IMR-90 (cell line): ENCODE data around the gene FBXW4. TPM values are rescaled to one million over a fixed set of nuclear protein-coding genes. Genes with fewer than 3 reads are reported as not detected.

Experiments
- ATAC-seq: fragments of 200-7000 bp; cut with Tn5 transposase; 2 replicates; pipeline ENCODE4 v1.9.1; 2020; ENCODE audit warnings: low read depth, mild to moderate bottlenecking, moderate library complexity
- BruUV-seq: library from RNA; stranded (reverse); fragments of 400-500 nt; replicated peaks from 2 replicates; lab custom pipeline; 2021; lab: Mats Ljungman, UMichigan
- CTCF ChIA-PET: fragments of 300-600 bp; formaldehyde crosslinking; extraction: SDS; loops from one replicate; lab custom pipeline; 2021; ENCODE audit warnings: antibody characterized with exemption; lab: Yijun Ruan, JAX
- POLR2A ChIA-PET: fragments of 300-600 bp; sonication (Branson Sonifier 250); formaldehyde crosslinking; loops from one replicate; lab custom pipeline; 2022; ENCODE audit warnings: antibody characterized with exemption; ENCODE audit not compliant: unreplicated experiment; lab: Charles Lee
- DNase-seq: peaks from one replicate; pipeline ENCODE4 v3.0.0; 2013
- H2AFZ ChIP-seq: replicated peaks from 2 replicates; pipeline ENCODE3; 2013; ENCODE audit warnings: low read length, mild to moderate bottlenecking; ENCODE audit not compliant: poor library complexity
- H2AK5ac ChIP-seq: 2 replicates; pipeline ENCODE4 v1.6.1; 2013; ENCODE audit warnings: low read depth, low read length, inconsistent platforms
- H2AK9ac ChIP-seq: replicated peaks from 2 replicates; pipeline ENCODE3; 2013; ENCODE audit warnings: mild to moderate bottlenecking, low read depth, low read length, moderate library complexity; ENCODE audit not compliant: poor library complexity
- H2BK120ac ChIP-seq: 2 replicates; pipeline ENCODE4 v1.6.1; 2013; ENCODE audit warnings: low read depth, low read length, inconsistent platforms
- H2BK15ac ChIP-seq: 3 replicates; pipeline ENCODE4 v1.6.1; 2013; ENCODE audit warnings: low read depth, low read length, inconsistent platforms
- H2BK20ac ChIP-seq: 2 replicates; pipeline ENCODE4 v1.6.1; 2013; ENCODE audit warnings: low read depth, mild to moderate bottlenecking, inconsistent platforms, low read length, moderate library complexity
- H2BK5ac ChIP-seq: 2 replicates; pipeline ENCODE4 v1.6.1; 2013; ENCODE audit warnings: mild to moderate bottlenecking, low read depth, low read length, inconsistent platforms; ENCODE audit not compliant: poor library complexity, severe bottlenecking
- H3K14ac ChIP-seq: replicated peaks from 2 replicates; pipeline ENCODE4 v1.6.1; 2013; ENCODE audit warnings: low read depth, low read length, inconsistent platforms
- H3K18ac ChIP-seq: 2 replicates; pipeline ENCODE4 v1.6.1; 2013; ENCODE audit warnings: low read depth, low read length, control low read depth
- H3K23ac ChIP-seq: 2 replicates; pipeline ENCODE4 v1.6.1; 2013; ENCODE audit warnings: low read depth, low read length, inconsistent platforms
- H3K27ac ChIP-seq: 2 replicates; pipeline ENCODE4 v1.5.1; 2013; ENCODE audit warnings: mild to moderate bottlenecking, control low read depth, low read length; ENCODE audit not compliant: insufficient read depth
- H3K27me3 ChIP-seq: 2 replicates; pipeline ENCODE4 v1.6.1; 2013; ENCODE audit warnings: low read length; ENCODE audit not compliant: control insufficient read depth, insufficient read depth
- H3K36me3 ChIP-seq: 2 replicates; pipeline ENCODE4 v1.6.1; 2013; ENCODE audit warnings: low read length, mixed read lengths; ENCODE audit not compliant: control insufficient read depth, insufficient read depth
- H3K4ac ChIP-seq: 2 replicates; pipeline ENCODE4 v1.6.1; 2013; ENCODE audit warnings: low read depth, low read length, inconsistent platforms
- H3K4me1 ChIP-seq: 2 replicates; pipeline ENCODE4 v1.6.1; 2013; ENCODE audit warnings: low read length, mixed read lengths; ENCODE audit not compliant: control insufficient read depth, insufficient read depth
- H3K4me2 ChIP-seq: 2 replicates; pipeline ENCODE4 v1.6.1; 2013; ENCODE audit warnings: low read depth, mild to moderate bottlenecking, control low read depth, low read length, moderate library complexity
- H3K4me3 ChIP-seq: 2 replicates; pipeline ENCODE4 v1.5.1; 2013; ENCODE audit warnings: low read depth, mild to moderate bottlenecking, control low read depth, low read length, moderate library complexity; ENCODE audit not compliant: insufficient read depth
- H3K56ac ChIP-seq: 2 replicates; pipeline ENCODE4 v1.6.1; 2013; ENCODE audit warnings: low read length, inconsistent platforms; ENCODE audit not compliant: insufficient read depth; ENCODE audit errors: extremely low read depth
- H3K79me1 ChIP-seq, 2 experiments: 2 replicates each; pipeline ENCODE4 v1.6.1; 2013; ENCODE audit warnings: low read length in 2 of 2, inconsistent platforms in 1 of 2, low read depth in 1 of 2
- H3K9ac ChIP-seq: 2 replicates; pipeline ENCODE4 v1.6.1; 2013; ENCODE audit warnings: low read depth, low read length, control low read depth
- H3K9me1 ChIP-seq: 2 replicates; pipeline ENCODE4 v1.6.1; 2013; ENCODE audit warnings: low read length, inconsistent platforms; ENCODE audit not compliant: insufficient read depth
- H3K9me3 ChIP-seq: 2 replicates; pipeline ENCODE4 v1.6.1; 2013; ENCODE audit warnings: low read length; ENCODE audit not compliant: control insufficient read depth, insufficient read depth
- H4K20me1 ChIP-seq: 2 replicates; pipeline ENCODE4 v1.6.1; 2013; ENCODE audit warnings: low read length, inconsistent platforms; ENCODE audit not compliant: insufficient read depth
- H4K5ac ChIP-seq: 2 replicates; pipeline ENCODE4 v1.6.1; 2013; ENCODE audit warnings: mild to moderate bottlenecking, low read depth, low read length, control low read depth
- H4K8ac ChIP-seq, 2 experiments: 2 replicates each; pipeline ENCODE4 v1.6.1; 2013; ENCODE audit warnings: low read depth in 2 of 2, low read length in 2 of 2, control low read depth in 1 of 2, inconsistent platforms in 1 of 2
- H4K91ac ChIP-seq: 2 replicates; pipeline ENCODE4 v1.6.1; 2013; ENCODE audit warnings: low read depth, low read length, inconsistent platforms; ENCODE audit not compliant: insufficient read depth
- MAFK ChIP-seq: IDR thresholded peaks from 2 replicates; pipeline ENCODE4 v1.6.1; 2012; ENCODE audit warnings: low read depth, low read length, improper control_type of control experiment
- MXI1 ChIP-seq: IDR thresholded peaks from 2 replicates; pipeline ENCODE4 v1.6.1; 2012; ENCODE audit warnings: low read depth, mild to moderate bottlenecking, low read length, moderate library complexity, borderline replicate concordance
- POLR2A ChIP-seq: IDR thresholded peaks from 2 replicates; pipeline ENCODE4 v1.6.1; 2012; ENCODE audit warnings: mild to moderate bottlenecking, low read depth, low read length
- WGBS, 2 experiments: methylation state at CpG; one replicate each; pipeline versions ENCODE4 v1.1.5 to v1.1.7; 2013; ENCODE audit warnings: missing lambda C conversion rate in 2 of 2; ENCODE audit not compliant: insufficient read length in 1 of 2; ENCODE audit errors: extremely low coverage in 2 of 2; 5-methylcytosine and 5-hydroxymethylcytosine counted together
- dilution Hi-C: fragments of 300-500 bp; cut with HindIII; formaldehyde crosslinking; loops from one replicate; pipeline ENCODE4 v1.14.3; 2018; ENCODE audit warnings: low sequenced_read_pairs; ENCODE audit not compliant: unreplicated experiment
- in situ Hi-C: fragments of 300-500 bp; cut with MboI; formaldehyde crosslinking; loops from 3 replicates; pipeline ENCODE4 v1.14.3; 2019; ENCODE audit warnings: low sequenced_read_pairs, inconsistent platforms, mixed read lengths
- intact Hi-C: fragments of 100-400 bp; cut with micrococcal nuclease; formaldehyde crosslinking; loops from 2 replicates; pipeline ENCODE4 v1.10.0; 2022
- polyA plus RNA-seq, 3 experiments: library from polyadenylated mRNA; depleted of rRNA; stranded (reverse); fragments of >200 nt; gene quantifications; 2 replicates each; pipeline ENCODE4 v1.2.3, GENCODE V29; 2012; ENCODE audit warnings: low replicate concordance in 1 of 3
- total RNA-seq: library from RNA; depleted of rRNA; stranded (reverse); fragments of >200 nt; gene quantifications from 2 replicates; pipeline ENCODE4 v1.2.3, GENCODE V29; 2012
- TF ChIP-seq, protein P1 (sequence below): fragments of 150-350 bp; IDR thresholded peaks from 2 replicates; pipeline ENCODE4 v1.6.1; 2017; ENCODE audit warnings: mild to moderate bottlenecking, antibody characterized with exemption, low read length, low read depth

FBXW4 gene
- total and polyA plus RNA-seq, 2 of the 4 experiments (the other 2 are of a cell fraction): 19.3 to 26.7 TPM

DNA sequence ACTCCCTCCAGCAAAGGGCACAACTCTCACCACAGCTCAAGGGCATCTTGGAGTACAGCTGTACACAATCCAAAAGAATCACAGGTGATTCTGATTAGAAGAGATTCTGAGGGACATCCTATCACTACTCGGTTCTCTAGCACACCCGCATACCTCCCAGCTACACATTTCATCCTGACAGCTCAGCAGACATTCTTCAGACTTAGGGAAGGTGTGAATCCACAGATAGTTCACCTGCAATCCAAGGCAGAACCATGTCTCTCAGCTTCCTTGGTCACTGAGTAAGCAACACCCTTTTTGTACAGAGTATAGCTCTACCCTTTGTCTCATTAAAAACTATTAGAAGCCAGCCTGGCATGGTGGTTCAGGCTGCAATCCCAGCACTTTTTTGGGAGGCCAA is 26.8 kb upstream of the FBXW4 start:
- no peak overlapping the region for H3K4ac ChIP-seq
- H4K20me1 ChIP-seq: no peaks in the 10 kb centered on the region
- H2BK20ac ChIP-seq: no peak overlapping the region
- no peaks in the 10 kb centered on the region for H3K36me3 ChIP-seq
- DNase-seq (no peak), ATAC-seq (no peak)
- no peaks in the 10 kb centered on the region for H3K79me1 ChIP-seq
- no peak overlapping the region for H2BK120ac ChIP-seq
- no peak overlapping the region for H2AFZ ChIP-seq
- BruUV-seq: no TSS peak
- no peak overlapping the region for H3K56ac ChIP-seq
- H4K5ac ChIP-seq: no peak overlapping the region
- no peak overlapping the region for H2BK5ac ChIP-seq
- POLR2A ChIA-PET: no interaction called here
- no peak overlapping the region for H4K8ac ChIP-seq
- H3K9ac ChIP-seq: no peak overlapping the region
- H4K91ac ChIP-seq: no peak overlapping the region
- in situ Hi-C loops (no loop called here), intact Hi-C loops (no loop called here), dilution Hi-C loops (no loop called here)
- H2AK5ac ChIP-seq: no peak overlapping the region
- H2AK9ac ChIP-seq: no peak overlapping the region
- no CpG with 5 or more reads among the region's 2 CpGs for WGBS, 2 experiments
- H3K23ac ChIP-seq: no peak overlapping the region
- H3K18ac ChIP-seq: no peak overlapping the region
- no peak overlapping the region for H3K4me2 ChIP-seq
- peaks cover 34% of the 10 kb centered on the region for H3K27me3 ChIP-seq
- H3K4me1 ChIP-seq: no peaks in the 10 kb centered on the region
- H3K27ac ChIP-seq: no peak overlapping the region
- H2BK15ac ChIP-seq: no peak overlapping the region
- no peak for TF ChIP-seq MAFK
- TF ChIP-seq, protein P1, sequence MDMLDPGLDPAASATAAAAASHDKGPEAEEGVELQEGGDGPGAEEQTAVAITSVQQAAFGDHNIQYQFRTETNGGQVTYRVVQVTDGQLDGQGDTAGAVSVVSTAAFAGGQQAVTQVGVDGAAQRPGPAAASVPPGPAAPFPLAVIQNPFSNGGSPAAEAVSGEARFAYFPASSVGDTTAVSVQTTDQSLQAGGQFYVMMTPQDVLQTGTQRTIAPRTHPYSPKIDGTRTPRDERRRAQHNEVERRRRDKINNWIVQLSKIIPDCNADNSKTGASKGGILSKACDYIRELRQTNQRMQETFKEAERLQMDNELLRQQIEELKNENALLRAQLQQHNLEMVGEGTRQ: no peak
- TF ChIP-seq POLR2A: no peak
- no peak for TF ChIP-seq MXI1
- H3K9me1 ChIP-seq: no peaks in the 10 kb centered on the region
- no peak overlapping the region for H3K4me3 ChIP-seq
- CTCF ChIA-PET: no interaction called here
- no peak overlapping the region for H3K14ac ChIP-seq
- no peaks in the 10 kb centered on the region for H3K9me3 ChIP-seq
